H7 (cell line): Measurements from ENCODE around the gene FRAT1. TPM values are rescaled to one million over a fixed set of nuclear protein-coding genes. Genes with fewer than 3 reads are reported as not detected.
A peak's percentile ranks its signal among the peaks of the same experiment; 100 is the strongest.
"Not testable (repeated sequence)": the region's sequence is repeated elsewhere in the genome, so short reads cannot be mapped to it uniquely, and the experiment has no call there.

Experiments
- DNase-seq: peaks from one replicate; pipeline ENCODE4 v3.0.0; 2012
- H3K27me3 ChIP-seq: 2 replicates; pipeline ENCODE4 v1.6.0; 2011; ENCODE audit warnings: mild to moderate bottlenecking, low read length; ENCODE audit not compliant: control insufficient read depth, insufficient read depth
- H3K36me3 ChIP-seq: replicated peaks from 2 replicates; pipeline ENCODE4 v1.5.1; 2011; ENCODE audit warnings: low read length; ENCODE audit not compliant: control insufficient read depth, insufficient read depth
- H3K4me3 ChIP-seq: 2 replicates; pipeline ENCODE4 v1.5.1; 2011; ENCODE audit warnings: low read depth, mild to moderate bottlenecking, control low read depth, low read length, moderate library complexity; ENCODE audit not compliant: insufficient read depth
- total RNA-seq: library from RNA; depleted of rRNA; stranded (reverse); fragments of >200 nt; shearing (Covaris generic); gene quantifications from 2 replicates; pipeline ENCODE4 v1.2.3, GENCODE V29; 2014

Gene FRAT1
- total RNA-seq, 1 experiment from 2014 or later: 6.2 TPM

GRCh38 chr10:97336446-97336845 lies 17.4 kb downstream of the FRAT1 start:
- no peaks in the 10 kb centered on the region for H3K36me3 ChIP-seq
- peaks cover 2% of the 10 kb centered on the region; the same call in 1 of the 2 replicates for H3K27me3 ChIP-seq
- peak; percentile 3 for DNase-seq
- no peak overlapping the region for H3K4me3 ChIP-seq

GRCh38 chr10:97336942-97337831 lies 18.1 kb downstream of the FRAT1 start:
- peak; percentile 71 for DNase-seq
- Histone ChIP-seq H3K27me3 (peaks cover 2% of the 10 kb centered on the region; the same call in 1 of the 2 replicates), H3K4me3 (no peak overlapping the region), H3K36me3 (no peaks in the 10 kb centered on the region)

DNA sequence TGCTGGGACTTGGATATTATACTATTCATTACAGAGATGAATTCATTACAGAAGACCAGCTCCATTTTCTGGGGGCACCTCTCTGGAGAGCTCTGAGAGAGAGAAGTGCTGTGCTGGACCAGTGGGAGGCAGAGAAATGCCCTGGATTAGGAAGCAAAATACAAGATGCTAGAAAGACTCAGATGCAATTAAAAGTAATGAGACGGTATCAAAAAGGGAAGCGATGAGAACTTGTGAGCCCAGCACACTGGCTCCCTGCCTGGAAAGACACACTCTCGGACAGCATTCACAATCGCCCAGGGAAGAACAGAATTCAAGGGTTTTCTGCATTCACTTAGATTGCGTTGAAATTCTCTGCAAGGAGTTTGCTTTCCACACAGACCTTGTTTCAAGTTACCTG lies 19.0 kb downstream of the FRAT1 start:
- DNase-seq: peak; percentile 26
- Histone ChIP-seq H3K36me3 (no peaks in the 10 kb centered on the region), H3K4me3 (no peak overlapping the region), H3K27me3 (peaks cover 2% of the 10 kb centered on the region; the same call in 1 of the 2 replicates)

- Histone ChIP-seq H3K4me3 (no peak overlapping the region), H3K36me3 (no peaks in the 10 kb centered on the region), H3K27me3 (no peaks in the 10 kb centered on the region; the same call in 1 of the 2 replicates)
- DNase-seq: no peak
These were observed 22.3 kb downstream of the FRAT1 start for GRCh38 chr10:97341416-97341815.

DNA sequence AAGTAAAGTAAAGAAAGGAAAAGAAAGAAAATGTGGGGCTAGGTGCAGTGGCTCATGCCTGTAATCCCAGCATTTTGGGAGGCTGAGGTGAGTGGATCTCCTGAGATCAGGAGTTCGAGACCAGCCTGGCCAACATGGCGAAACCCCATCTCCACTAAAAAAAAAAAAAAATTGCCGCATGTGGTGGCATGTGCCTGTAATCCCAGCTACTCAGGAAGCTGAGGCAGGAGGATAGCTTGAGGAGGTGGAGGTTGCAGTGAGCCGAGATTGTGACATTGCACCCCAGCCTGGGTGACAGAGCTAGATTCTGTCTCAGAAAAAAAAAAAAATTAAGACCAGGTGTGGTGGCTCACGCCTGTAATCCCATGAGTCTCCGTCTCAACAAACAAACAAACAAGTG lies 24.6 kb downstream of the FRAT1 start:
- not testable (repeated sequence) for DNase-seq, H3K36me3 ChIP-seq, H3K27me3 ChIP-seq, H3K4me3 ChIP-seq

- no peak overlapping the region for H3K4me3 ChIP-seq
- DNase-seq: no peak
- H3K27me3 ChIP-seq: no peaks in the 10 kb centered on the region
- H3K36me3 ChIP-seq: no peaks in the 10 kb centered on the region; the same call in 1 of the 2 replicates
These were observed 28.2 kb downstream of the FRAT1 start for GRCh38 chr10:97347317-97347716.

- H3K36me3 ChIP-seq: no peaks in the 10 kb centered on the region; the same call in 1 of the 2 replicates
- no peaks in the 10 kb centered on the region for H3K27me3 ChIP-seq
- no peak for DNase-seq
- H3K4me3 ChIP-seq: no peak overlapping the region
These were observed 30.9 kb downstream of the FRAT1 start for GRCh38 chr10:97349752-97350513.

DNA sequence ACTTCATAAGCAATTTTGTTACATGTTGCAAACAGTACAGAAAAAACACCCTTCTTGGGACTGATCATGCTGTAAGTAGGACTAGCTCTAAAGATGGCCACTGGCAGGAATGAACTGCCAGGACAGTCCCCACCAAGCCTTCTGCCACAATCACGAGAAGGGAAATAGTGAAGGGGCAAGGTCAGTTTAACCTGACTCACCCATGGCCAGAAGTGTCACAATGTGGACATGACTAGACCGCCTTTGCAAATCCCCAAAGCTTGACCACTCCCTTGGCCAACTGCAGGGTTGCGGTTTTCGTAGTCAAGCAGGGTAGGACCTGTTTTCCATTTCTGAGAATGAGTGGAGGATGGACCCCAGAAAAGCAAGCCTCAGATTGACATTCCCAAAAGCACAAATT lies 34.9 kb downstream of the FRAT1 start:
- no peaks in the 10 kb centered on the region for H3K27me3 ChIP-seq
- DNase-seq: no peak
- no peak overlapping the region for H3K4me3 ChIP-seq
- peaks cover 12% of the 10 kb centered on the region for H3K36me3 ChIP-seq

GRCh38 chr10:97355571-97355975 lies 36.5 kb downstream of the FRAT1 start:
- Histone ChIP-seq H3K4me3 (no peak overlapping the region), H3K27me3 (no peaks in the 10 kb centered on the region), H3K36me3 (peaks cover 15% of the 10 kb centered on the region)
- peak; percentile 84 for DNase-seq

DNA sequence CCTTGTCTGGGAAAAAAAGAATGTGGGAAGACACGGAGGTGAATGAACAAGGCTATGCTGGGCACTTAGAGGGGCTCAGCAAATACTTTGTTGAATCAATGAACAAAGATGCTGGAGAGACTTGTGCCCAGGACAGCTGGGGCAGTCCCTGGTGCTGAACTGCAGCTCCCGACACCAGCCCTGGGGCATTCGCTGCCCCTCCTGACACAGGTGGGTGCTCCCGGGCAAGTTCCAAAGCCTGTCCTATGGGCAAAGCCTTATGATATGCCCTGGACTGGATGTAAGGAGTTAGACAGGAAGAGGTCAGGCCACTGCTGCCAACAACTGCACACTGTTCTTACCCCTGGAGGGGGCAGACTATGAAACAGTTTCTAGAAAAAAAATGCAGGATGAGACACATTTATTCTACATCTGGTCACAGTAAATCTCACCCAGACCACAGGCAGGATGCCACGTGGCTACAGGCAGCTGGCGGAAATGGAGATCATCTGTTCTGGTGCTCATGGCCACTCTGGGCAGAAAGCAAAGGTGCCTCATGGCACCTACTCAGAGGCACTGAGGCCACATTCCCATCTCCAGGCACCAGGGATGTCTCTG lies 37.3 kb downstream of the FRAT1 start:
- Histone ChIP-seq H3K27me3 (no peaks in the 10 kb centered on the region), H3K4me3 (no peak overlapping the region), H3K36me3 (peaks cover 16% of the 10 kb centered on the region)
- DNase-seq: no peak

DNA sequence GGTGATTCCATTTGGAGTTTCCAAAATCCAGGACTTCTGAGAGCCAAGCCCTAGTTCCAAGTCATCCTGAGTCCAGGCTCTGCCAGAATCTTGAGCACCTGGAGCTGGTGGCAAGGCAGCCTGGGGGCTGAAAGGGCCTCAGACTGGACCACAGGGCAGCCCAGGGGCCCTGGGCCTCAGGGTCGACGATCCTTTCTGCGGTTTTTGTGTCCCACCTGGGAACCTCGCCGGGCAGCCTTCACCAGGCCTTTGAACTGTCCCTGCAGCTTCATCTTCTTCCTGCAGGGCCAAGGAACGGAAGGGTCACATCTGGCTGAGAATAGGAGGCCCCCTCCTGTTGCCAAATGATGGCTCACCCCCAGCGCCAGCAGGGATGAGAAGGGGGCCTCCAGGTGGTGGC lies 37.8 kb downstream of the FRAT1 start:
- peaks cover 16% of the 10 kb centered on the region for H3K36me3 ChIP-seq
- no peak overlapping the region for H3K4me3 ChIP-seq
- DNase-seq: no peak
- H3K27me3 ChIP-seq: no peaks in the 10 kb centered on the region

- Histone ChIP-seq H3K36me3 (peaks cover 21% of the 10 kb centered on the region), H3K27me3 (no peaks in the 10 kb centered on the region), H3K4me3 (no peak overlapping the region)
- no peak for DNase-seq
These were observed 39.3 kb downstream of the FRAT1 start for GRCh38 chr10:97358349-97358748.

DNA sequence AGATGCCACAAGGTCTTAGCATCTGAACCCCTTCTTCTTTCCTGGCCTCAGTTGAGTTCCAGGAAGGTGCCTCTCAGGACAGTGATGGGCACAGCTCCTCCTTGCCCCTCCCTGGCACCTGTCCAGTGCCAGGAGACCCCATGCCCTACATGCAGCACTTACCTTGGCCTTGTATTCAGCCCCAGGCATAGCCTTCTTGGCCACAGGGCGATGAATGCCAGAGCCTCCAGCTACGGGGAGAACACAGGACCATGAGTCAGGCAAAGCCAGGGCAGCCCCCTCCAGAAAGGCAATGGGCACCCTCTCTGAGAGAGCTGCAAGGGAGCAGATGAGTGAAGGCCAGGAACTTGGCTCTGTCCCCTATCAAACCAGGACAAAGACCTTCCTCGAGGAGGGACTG lies 39.7 kb downstream of the FRAT1 start:
- no peak for DNase-seq
- Histone ChIP-seq H3K36me3 (peaks cover 25% of the 10 kb centered on the region), H3K27me3 (no peaks in the 10 kb centered on the region), H3K4me3 (no peak overlapping the region)

DNA sequence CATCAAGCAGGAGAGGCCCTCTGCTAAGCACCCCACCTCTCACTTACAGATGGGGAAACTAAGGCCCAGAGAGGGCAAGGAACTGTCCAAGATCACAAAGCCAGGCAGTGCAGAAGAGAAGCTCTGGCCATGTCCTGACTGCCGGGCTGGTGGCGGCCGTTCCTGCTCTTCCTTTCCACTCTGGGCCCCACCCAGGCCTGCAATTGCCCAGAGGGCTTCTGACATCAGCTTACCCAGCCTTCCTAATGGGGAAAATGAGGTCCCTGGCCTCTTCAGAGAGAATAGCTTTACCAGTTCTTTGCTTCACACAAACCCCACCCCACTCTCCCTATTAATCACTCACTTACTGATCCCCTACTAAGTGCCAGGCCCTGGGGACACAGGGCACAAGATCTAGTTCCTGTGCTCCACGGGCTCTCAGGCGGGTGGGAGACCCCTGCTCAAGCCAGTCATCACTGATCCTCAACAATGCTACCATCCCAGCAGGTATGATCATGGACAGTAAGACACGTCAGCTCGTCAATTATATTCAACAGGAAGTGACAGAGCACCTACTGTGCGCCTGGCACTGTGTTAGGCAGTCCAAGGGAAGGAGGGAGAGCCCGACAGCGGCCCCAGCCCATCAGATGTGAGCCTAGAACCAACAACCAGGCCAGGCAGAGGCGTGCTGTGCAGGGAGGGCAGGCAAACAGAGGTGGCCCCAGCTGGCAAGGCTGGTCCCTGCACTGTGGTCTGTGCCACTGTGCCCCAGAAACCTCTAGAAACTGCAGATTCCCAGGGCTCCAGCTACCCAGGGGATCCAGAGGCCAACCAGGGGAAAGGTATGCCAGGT lies 41.9 kb downstream of the FRAT1 start:
- peaks cover 27% of the 10 kb centered on the region for H3K36me3 ChIP-seq
- H3K27me3 ChIP-seq: no peaks in the 10 kb centered on the region
- no peak for DNase-seq
- no peak overlapping the region for H3K4me3 ChIP-seq
